Esophagus squamous epithelium (tissue), 4 donors: ENCODE measurements around the gene METTL9.

Experiments
- CTCF ChIP-seq, 6 experiments: fragments of 450-650 bp in 4 of 6; fragments of 200-600 bp in 2 of 6; sonication (generic) in 2 of 6; IDR thresholded peaks; one replicate each; pipeline ENCODE4 v1.5.1; 2016 to 2019; ENCODE audit warnings: antibody characterized with exemption in 6 of 6, mild to moderate bottlenecking in 4 of 6, moderate library complexity in 4 of 6
- POLR2A ChIP-seq, 4 donors: fragments of 450-650 bp; IDR thresholded peaks; one replicate each; pipeline ENCODE4 v1.6.1; 2017; ENCODE audit warnings: antibody characterized with exemption in 4 of 4, mild to moderate bottlenecking in 4 of 4, moderate library complexity in 3 of 4

DNA sequence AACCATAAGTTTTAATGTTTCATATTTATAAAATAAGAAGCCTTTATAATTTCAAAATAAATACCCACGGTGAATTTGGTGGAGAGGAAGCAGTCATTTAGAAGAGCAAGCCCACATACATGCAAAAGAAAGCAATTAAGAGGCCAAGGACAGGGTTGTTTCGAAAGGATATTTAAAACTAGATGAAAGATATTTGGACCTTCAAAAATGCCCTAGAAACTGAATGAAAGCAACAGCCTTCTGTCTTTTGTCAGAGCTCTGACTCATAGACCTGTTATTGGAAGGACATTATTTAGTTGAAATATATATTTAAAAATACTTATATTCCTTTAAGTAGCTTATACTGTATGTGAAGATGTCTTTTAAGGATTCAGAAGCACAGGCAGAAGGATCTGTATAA is 8.6 kb upstream of the METTL9 start:
- TF ChIP-seq CTCF (IDR thresholded peaks at IDR 0.05) (no peak), POLR2A (IDR thresholded peaks at IDR 0.05) (no peak)
